Panc1 (cell line): ENCODE measurements around the gene WDR70. TPM values are rescaled to one million over a fixed set of nuclear protein-coding genes. Genes with fewer than 3 reads are reported as not detected.

Source experiments
- ATAC-seq: fragments of 200-7000 bp; cut with Tn5 transposase; 2 replicates; pipeline ENCODE4 v1.9.1; 2020; ENCODE audit warnings: mild to moderate bottlenecking, moderate library complexity
- BruUV-seq: library from RNA; stranded (reverse); fragments of 400-500 nt; replicated peaks from 2 replicates; lab custom pipeline; 2021; lab: Mats Ljungman, UMichigan
- CTCF ChIA-PET: fragments of 300-600 bp; sonication (Branson Sonifier 250); formaldehyde crosslinking; loops from one replicate; lab custom pipeline; 2022; ENCODE audit warnings: antibody characterized with exemption; lab: Charles Lee
- POLR2A ChIA-PET: fragments of 300-600 bp; sonication (Branson Sonifier 250); formaldehyde crosslinking; loops from one replicate; lab custom pipeline; 2022; ENCODE audit warnings: antibody characterized with exemption; lab: Charles Lee
- DNase-seq: peaks from one replicate; pipeline ENCODE4 v3.0.0-alpha.2; 2010; ENCODE audit warnings: low read depth, low spot score
- H3K27ac ChIP-seq: 2 replicates; pipeline ENCODE4 v1.5.1; 2011; ENCODE audit warnings: mild to moderate bottlenecking, low read length, inconsistent platforms
- H3K27me3 ChIP-seq: fragments of 200-500 bp; sonication (Bioruptor generic); 2 replicates; pipeline ENCODE4 v1.6.0; 2014; ENCODE audit warnings: low read length, inconsistent platforms; ENCODE audit not compliant: control insufficient read depth, insufficient read depth
- H3K36me3 ChIP-seq: fragments of 200-500 bp; sonication (Bioruptor generic); 2 replicates; pipeline ENCODE4 v1.5.1; 2014; ENCODE audit warnings: inconsistent platforms, mild to moderate bottlenecking, low read length, moderate library complexity; ENCODE audit not compliant: control insufficient read depth, insufficient read depth
- H3K4me1 ChIP-seq: 2 replicates; pipeline ENCODE4 v1.5.1; 2011; ENCODE audit warnings: inconsistent platforms, mild to moderate bottlenecking, low read length, moderate library complexity; ENCODE audit not compliant: control insufficient read depth, insufficient read depth
- H3K4me3 ChIP-seq, 2 experiments: 2 replicates each; pipeline ENCODE4 v1.5.1; 2011 to 2012; ENCODE audit warnings: low read depth in 2 of 2, low read length in 2 of 2, mild to moderate bottlenecking in 2 of 2, inconsistent platforms in 1 of 2, moderate library complexity in 1 of 2
- H3K9me3 ChIP-seq: fragments of 200-500 bp; sonication (Bioruptor generic); 2 replicates; pipeline ENCODE4 v1.5.1; 2014; ENCODE audit warnings: low read depth, mild to moderate bottlenecking, inconsistent platforms, low read length, moderate library complexity; ENCODE audit not compliant: control insufficient read depth, insufficient read depth
- POLR2AphosphoS5 ChIP-seq: IDR thresholded peaks from 2 replicates; pipeline ENCODE4 v1.6.1; 2012; ENCODE audit warnings: mild to moderate bottlenecking, low read depth, low read length, moderate library complexity
- SIN3A ChIP-seq: IDR thresholded peaks from 2 replicates; pipeline ENCODE4 v1.6.1; 2012; ENCODE audit warnings: low read depth, mild to moderate bottlenecking, low read length, moderate library complexity, borderline replicate concordance; ENCODE audit not compliant: insufficient read depth
- TCF7L2 ChIP-seq: IDR thresholded peaks from 2 replicates; pipeline ENCODE4 v1.6.1; 2011; ENCODE audit warnings: mild to moderate bottlenecking, low read depth, low read length, inconsistent platforms
- in situ Hi-C: cut with HindIII; loops from 2 replicates; pipeline ENCODE4 v1.10.0; 2016; ENCODE audit warnings: low sequenced_read_pairs, low pct_unique_long_range_greater_than_20kb
- intact Hi-C: fragments of 100-400 bp; cut with micrococcal nuclease; formaldehyde crosslinking; loops from one replicate; pipeline ENCODE4 v1.10.0; 2022; ENCODE audit not compliant: unreplicated experiment
- total RNA-seq: library from RNA; stranded (reverse); gene quantifications from one replicate; pipeline ENCODE4 v1.2.1, GENCODE V29; 2021; ENCODE audit not compliant: unreplicated experiment
- TF ChIP-seq, protein P1 (sequence below), 2 experiments: IDR thresholded peaks; 2 replicates each; pipeline ENCODE4 v1.6.1; 2011 to 2012; ENCODE audit warnings: low read depth in 2 of 2, control low read depth in 1 of 2, low read length in 1 of 2, mild to moderate bottlenecking in 1 of 2, moderate library complexity in 1 of 2; ENCODE audit not compliant: insufficient read depth in 1 of 2
- TF ChIP-seq, protein P2 (sequence below): fragments of 450-650 bp; IDR thresholded peaks from 2 replicates; pipeline ENCODE4 v1.5.1; 2017; ENCODE audit warnings: mild to moderate bottlenecking

Gene WDR70
- total RNA-seq, 1 experiment from 2014 or later: 29.5 TPM

DNA sequence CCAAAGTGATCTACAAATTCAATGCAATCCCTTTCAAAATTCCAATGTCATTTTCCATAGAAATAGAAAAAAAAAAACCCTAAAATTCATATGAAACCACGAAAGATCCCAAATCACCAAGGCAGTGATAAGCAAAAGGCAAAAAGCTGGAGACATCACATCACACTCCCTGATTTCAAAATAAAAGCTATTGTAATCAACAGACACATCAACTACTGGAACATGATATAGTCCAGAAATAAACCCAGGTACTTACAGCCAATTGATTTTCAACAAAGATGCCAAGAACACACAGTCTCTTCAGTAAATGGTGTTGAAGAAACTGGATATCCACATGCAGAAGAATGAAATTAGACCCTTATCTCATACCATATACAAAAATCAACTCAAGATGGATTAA, 224.0 kb downstream of the WDR70 start:
- ChIA-PET CTCF (no interaction called here), POLR2A (interaction anchor here (0.5 kb wide), 1 partner anchor 341 kb away, joined by 4 read pairs; no protein-coding TSS in a partner anchor)
- H3K9me3 ChIP-seq: no peaks in the 10 kb centered on the region
- no TSS peak for BruUV-seq
- no peak for TF ChIP-seq TCF7L2
- TF ChIP-seq SIN3A: no peak
- TF ChIP-seq POLR2AphosphoS5: no peak
- TF ChIP-seq, protein P1, sequence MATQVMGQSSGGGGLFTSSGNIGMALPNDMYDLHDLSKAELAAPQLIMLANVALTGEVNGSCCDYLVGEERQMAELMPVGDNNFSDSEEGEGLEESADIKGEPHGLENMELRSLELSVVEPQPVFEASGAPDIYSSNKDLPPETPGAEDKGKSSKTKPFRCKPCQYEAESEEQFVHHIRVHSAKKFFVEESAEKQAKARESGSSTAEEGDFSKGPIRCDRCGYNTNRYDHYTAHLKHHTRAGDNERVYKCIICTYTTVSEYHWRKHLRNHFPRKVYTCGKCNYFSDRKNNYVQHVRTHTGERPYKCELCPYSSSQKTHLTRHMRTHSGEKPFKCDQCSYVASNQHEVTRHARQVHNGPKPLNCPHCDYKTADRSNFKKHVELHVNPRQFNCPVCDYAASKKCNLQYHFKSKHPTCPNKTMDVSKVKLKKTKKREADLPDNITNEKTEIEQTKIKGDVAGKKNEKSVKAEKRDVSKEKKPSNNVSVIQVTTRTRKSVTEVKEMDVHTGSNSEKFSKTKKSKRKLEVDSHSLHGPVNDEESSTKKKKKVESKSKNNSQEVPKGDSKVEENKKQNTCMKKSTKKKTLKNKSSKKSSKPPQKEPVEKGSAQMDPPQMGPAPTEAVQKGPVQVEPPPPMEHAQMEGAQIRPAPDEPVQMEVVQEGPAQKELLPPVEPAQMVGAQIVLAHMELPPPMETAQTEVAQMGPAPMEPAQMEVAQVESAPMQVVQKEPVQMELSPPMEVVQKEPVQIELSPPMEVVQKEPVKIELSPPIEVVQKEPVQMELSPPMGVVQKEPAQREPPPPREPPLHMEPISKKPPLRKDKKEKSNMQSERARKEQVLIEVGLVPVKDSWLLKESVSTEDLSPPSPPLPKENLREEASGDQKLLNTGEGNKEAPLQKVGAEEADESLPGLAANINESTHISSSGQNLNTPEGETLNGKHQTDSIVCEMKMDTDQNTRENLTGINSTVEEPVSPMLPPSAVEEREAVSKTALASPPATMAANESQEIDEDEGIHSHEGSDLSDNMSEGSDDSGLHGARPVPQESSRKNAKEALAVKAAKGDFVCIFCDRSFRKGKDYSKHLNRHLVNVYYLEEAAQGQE (IDR thresholded peaks at IDR 0.05; ENCODE audit: insufficient read depth in 1 of 2, low read depth in 2 of 2, low read length in 1 of 2): no peak
- TF ChIP-seq, protein P2, sequence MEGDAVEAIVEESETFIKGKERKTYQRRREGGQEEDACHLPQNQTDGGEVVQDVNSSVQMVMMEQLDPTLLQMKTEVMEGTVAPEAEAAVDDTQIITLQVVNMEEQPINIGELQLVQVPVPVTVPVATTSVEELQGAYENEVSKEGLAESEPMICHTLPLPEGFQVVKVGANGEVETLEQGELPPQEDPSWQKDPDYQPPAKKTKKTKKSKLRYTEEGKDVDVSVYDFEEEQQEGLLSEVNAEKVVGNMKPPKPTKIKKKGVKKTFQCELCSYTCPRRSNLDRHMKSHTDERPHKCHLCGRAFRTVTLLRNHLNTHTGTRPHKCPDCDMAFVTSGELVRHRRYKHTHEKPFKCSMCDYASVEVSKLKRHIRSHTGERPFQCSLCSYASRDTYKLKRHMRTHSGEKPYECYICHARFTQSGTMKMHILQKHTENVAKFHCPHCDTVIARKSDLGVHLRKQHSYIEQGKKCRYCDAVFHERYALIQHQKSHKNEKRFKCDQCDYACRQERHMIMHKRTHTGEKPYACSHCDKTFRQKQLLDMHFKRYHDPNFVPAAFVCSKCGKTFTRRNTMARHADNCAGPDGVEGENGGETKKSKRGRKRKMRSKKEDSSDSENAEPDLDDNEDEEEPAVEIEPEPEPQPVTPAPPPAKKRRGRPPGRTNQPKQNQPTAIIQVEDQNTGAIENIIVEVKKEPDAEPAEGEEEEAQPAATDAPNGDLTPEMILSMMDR: no peak
- intact Hi-C loops: no loop called here
- no peaks in the 10 kb centered on the region for H3K27me3 ChIP-seq
- in situ Hi-C loops: no loop called here
- DNase-seq: no peak
- H3K27ac ChIP-seq: no peak overlapping the region
- H3K4me3 ChIP-seq: no peak overlapping the region
- no peaks in the 10 kb centered on the region for H3K4me1 ChIP-seq
- ATAC-seq: no peak
- H3K36me3 ChIP-seq: no peaks in the 10 kb centered on the region

DNA sequence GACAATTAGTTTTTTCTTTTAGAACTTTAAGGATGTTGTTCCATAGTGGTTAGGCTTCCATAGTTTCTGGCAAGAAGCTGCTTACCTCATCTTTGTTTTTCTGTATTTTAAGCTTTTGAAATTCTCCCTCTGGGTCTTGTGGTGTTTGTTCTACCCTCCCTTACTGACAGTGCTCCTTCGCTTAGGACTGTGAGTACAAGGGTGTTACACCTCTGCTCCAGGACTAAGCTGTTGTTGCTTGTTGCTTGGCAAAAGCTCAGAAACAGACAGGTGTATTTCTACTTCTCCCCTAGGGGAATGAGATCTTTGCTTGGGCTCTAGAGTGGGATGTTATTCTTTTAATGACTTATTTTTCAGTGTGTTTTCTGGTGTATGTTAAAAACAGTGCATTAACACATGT, 225.2 kb downstream of the WDR70 start:
- ChIA-PET CTCF (no interaction called here), POLR2A (no interaction called here)
- TF ChIP-seq, protein P1 (IDR thresholded peaks at IDR 0.05; ENCODE audit: insufficient read depth in 1 of 2, low read depth in 2 of 2, low read length in 1 of 2): no peak
- no peak for TF ChIP-seq TCF7L2
- no peak for TF ChIP-seq POLR2AphosphoS5
- TF ChIP-seq SIN3A: no peak
- TF ChIP-seq, protein P2: no peak
- intact Hi-C loops: no loop called here
- Histone ChIP-seq H3K4me3 (no peak overlapping the region), H3K27ac (no peak overlapping the region), H3K4me1 (no peaks in the 10 kb centered on the region), H3K27me3 (no peaks in the 10 kb centered on the region), H3K36me3 (no peaks in the 10 kb centered on the region), H3K9me3 (no peaks in the 10 kb centered on the region)
- ATAC-seq (no peak), DNase-seq (no peak)
- in situ Hi-C loops: no loop called here
- no TSS peak for BruUV-seq
